PFSK-1 (cell line): Measurements from ENCODE around the gene FCRL1.

Source experiments
- FOXP2 ChIP-seq: optimal IDR thresholded peaks from 2 replicates; pipeline ENCODE3; 2011; ENCODE audit warnings: borderline replicate concordance, control low read depth, inconsistent platforms; ENCODE audit not compliant: insufficient read depth; ENCODE audit errors: extremely low read length, extremely low read depth
- POLR2AphosphoS5 ChIP-seq: IDR thresholded peaks from 2 replicates; pipeline ENCODE4 v1.6.1; 2012; ENCODE audit warnings: low read depth, mild to moderate bottlenecking, control low read depth, low read length, moderate library complexity
- REST ChIP-seq, 2 experiments: IDR thresholded peaks; 2 replicates each; pipeline versions ENCODE4 v1.6.1 to v1.8.0; 2011 to 2012; ENCODE audit warnings: low read depth in 2 of 2, low read length in 2 of 2, control low read depth in 1 of 2, inconsistent platforms in 1 of 2, mild to moderate bottlenecking in 1 of 2, moderate library complexity in 1 of 2; ENCODE audit not compliant: insufficient read depth in 1 of 2
- SIN3A ChIP-seq: IDR thresholded peaks from 2 replicates; pipeline ENCODE4 v1.6.1; 2012; ENCODE audit warnings: mild to moderate bottlenecking, low read length, moderate library complexity, borderline replicate concordance; ENCODE audit not compliant: insufficient read depth
- TAF1 ChIP-seq: IDR thresholded peaks from 2 replicates; pipeline ENCODE4 v1.6.1; 2012; ENCODE audit warnings: low read length, control low read depth, borderline replicate concordance; ENCODE audit not compliant: insufficient read depth

Gene FCRL1

GRCh38 chr1:157829711-157830110 lies 9.8 kb upstream of the FCRL1 start:
- TF ChIP-seq FOXP2 (no peak), SIN3A (no peak), REST (IDR thresholded peaks at IDR 0.05; ENCODE audit: insufficient read depth in 1 of 2, low read depth in 2 of 2, low read length in 2 of 2) (no peak), TAF1 (no peak), POLR2AphosphoS5 (no peak)

GRCh38 chr1:157829210-157829609 lies 9.3 kb upstream of the FCRL1 start:
- TF ChIP-seq FOXP2: no peak

GRCh38 chr1:157820299-157820698 lies 379 bp upstream of the FCRL1 start:
- TF ChIP-seq REST (IDR thresholded peaks at IDR 0.05; ENCODE audit: insufficient read depth in 1 of 2, low read depth in 2 of 2, low read length in 2 of 2) (no peak), TAF1 (no peak), FOXP2 (no peak), POLR2AphosphoS5 (no peak), SIN3A (no peak)

GRCh38 chr1:157819215-157819614 lies 705 bp downstream of the FCRL1 start:
- no peak for TF ChIP-seq REST (IDR thresholded peaks at IDR 0.05; ENCODE audit: insufficient read depth in 1 of 2, low read depth in 2 of 2, low read length in 2 of 2)
- TF ChIP-seq FOXP2: no peak
- no peak for TF ChIP-seq POLR2AphosphoS5
- no peak for TF ChIP-seq SIN3A
- no peak for TF ChIP-seq TAF1

- TF ChIP-seq FOXP2 (no peak), SIN3A (no peak), REST (IDR thresholded peaks at IDR 0.05; ENCODE audit: insufficient read depth in 1 of 2, low read depth in 2 of 2, low read length in 2 of 2) (no peak), POLR2AphosphoS5 (no peak), TAF1 (no peak)
Observed at GRCh38 chr1:157813269-157813668, 6.7 kb downstream of the FCRL1 start.
